Smooth muscle cell (in vitro differentiated cells): ENCODE measurements around the gene TTR. TPM values are rescaled to one million over a fixed set of nuclear protein-coding genes. Genes with fewer than 3 reads are reported as not detected.

Experiments
- DNase-seq: peaks from one replicate; lab custom pipeline; 2025; ENCODE audit not compliant: unreplicated experiment; lab: John Stamatoyannopoulos, UW
- H2AFZ ChIP-seq: fragments of 200-600 bp; sonication (generic); 2 replicates; pipeline ENCODE4 v1.6.0; 2016; ENCODE audit warnings: antibody characterized with exemption, low read depth, mild to moderate bottlenecking
- H3F3A ChIP-seq: fragments of 200-600 bp; sonication (generic); 2 replicates; pipeline ENCODE4 v1.6.0; 2017; ENCODE audit warnings: antibody characterized with exemption, low read depth
- H3K27ac ChIP-seq: fragments of 200-600 bp; sonication (generic); 2 replicates; pipeline ENCODE4 v1.5.1; 2016; ENCODE audit warnings: low read depth, mild to moderate bottlenecking
- H3K27me3 ChIP-seq: fragments of 200-600 bp; sonication (generic); 2 replicates; pipeline ENCODE4 v1.6.1; 2016; ENCODE audit warnings: low read depth, mild to moderate bottlenecking
- H3K36me3 ChIP-seq: fragments of 200-600 bp; sonication (generic); 2 replicates; pipeline ENCODE4 v1.5.1; 2016; ENCODE audit warnings: low read depth
- H3K4me1 ChIP-seq: fragments of 200-600 bp; sonication (generic); 2 replicates; pipeline ENCODE4 v1.5.1; 2016; ENCODE audit warnings: low read depth
- H3K4me2 ChIP-seq: fragments of 200-600 bp; sonication (generic); 2 replicates; pipeline ENCODE4 v1.6.0; 2016; ENCODE audit warnings: mild to moderate bottlenecking
- H3K4me3 ChIP-seq: fragments of 200-600 bp; sonication (generic); 2 replicates; pipeline ENCODE4 v1.5.1; 2016; ENCODE audit warnings: mild to moderate bottlenecking
- H3K79me2 ChIP-seq: fragments of 200-600 bp; sonication (generic); 2 replicates; pipeline ENCODE4 v1.6.0; 2016; ENCODE audit warnings: low read depth, mild to moderate bottlenecking
- H3K9ac ChIP-seq: fragments of 200-600 bp; sonication (generic); 2 replicates; pipeline ENCODE4 v1.6.0; 2016; ENCODE audit warnings: low read depth
- H3K9me3 ChIP-seq: fragments of 200-600 bp; sonication (generic); replicated peaks from 2 replicates; pipeline ENCODE4 v1.5.1; 2016; ENCODE audit warnings: low read depth
- H4K20me1 ChIP-seq: fragments of 200-600 bp; sonication (generic); 2 replicates; pipeline ENCODE4 v1.6.0; 2016; ENCODE audit warnings: low read depth
- CTCF ChIP-seq: fragments of 200-600 bp; sonication (generic); IDR thresholded peaks from 2 replicates; pipeline ENCODE4 v1.5.1; 2017; ENCODE audit warnings: borderline replicate concordance, mild to moderate bottlenecking, antibody characterized with exemption; ENCODE audit not compliant: insufficient read depth, poor library complexity, severe bottlenecking
- WGBS: methylation state at CpG from one replicate; pipeline ENCODE4 v1.1.7; 2016; ENCODE audit warnings: low lambda C conversion rate; 5-methylcytosine and 5-hydroxymethylcytosine counted together
- polyA plus RNA-seq: library from polyadenylated mRNA; unstranded; fragments of >200 nt; fragmentation: Nextera tagmentation; extraction: Ambion mirVana; gene quantifications from 2 replicates; pipeline ENCODE4 v1.2.1, GENCODE V29; 2016
- total RNA-seq: library from RNA; depleted of rRNA; stranded (reverse); fragments of >200 nt; gene quantifications from 2 replicates; pipeline ENCODE4 v1.2.3, GENCODE V29; 2014

TTR gene
- total and polyA plus RNA-seq, 2 experiments from 2014 or later = 2.6 TPM; not detected in 1

- no peak overlapping the region for H2AFZ ChIP-seq
- no peak overlapping the region for H3K9ac ChIP-seq
- no peak overlapping the region for H3K27ac ChIP-seq
- TF ChIP-seq CTCF = no peak
- WGBS = 92% methylated on average over 13 of the region's 13 CpGs
- no peaks in the 10 kb centered on the region for H3K4me1 ChIP-seq
- no peaks in the 10 kb centered on the region for H3K27me3 ChIP-seq
- H3F3A ChIP-seq = no peaks in the 10 kb centered on the region
- no peaks in the 10 kb centered on the region for H3K79me2 ChIP-seq
- DNase-seq = no peak
- no peak overlapping the region for H3K4me2 ChIP-seq
- H3K36me3 ChIP-seq = no peaks in the 10 kb centered on the region
- no peak overlapping the region for H3K4me3 ChIP-seq
- H4K20me1 ChIP-seq = no peaks in the 10 kb centered on the region
- no peaks in the 10 kb centered on the region for H3K9me3 ChIP-seq
These were observed 33.4 kb downstream of the TTR start for GRCh38 chr18:31624892-31625640.

GRCh38 chr18:31626409-31626808 is 34.7 kb downstream of the TTR start:
- Histone ChIP-seq H4K20me1 (no peaks in the 10 kb centered on the region), H3K79me2 (no peaks in the 10 kb centered on the region), H3K27me3 (no peaks in the 10 kb centered on the region), H3K36me3 (no peaks in the 10 kb centered on the region), H2AFZ (no peak overlapping the region), H3K9ac (no peak overlapping the region), H3K9me3 (no peaks in the 10 kb centered on the region), H3K27ac (no peak overlapping the region), H3K4me3 (no peak overlapping the region), H3K4me2 (no peak overlapping the region), H3F3A (no peaks in the 10 kb centered on the region), H3K4me1 (no peaks in the 10 kb centered on the region)
- TF ChIP-seq CTCF = no peak
- no peak for DNase-seq
- 97% methylated on average over 6 of the region's 6 CpGs for WGBS

GRCh38 chr18:31630549-31630948 is 38.9 kb downstream of the TTR start:
- no peaks in the 10 kb centered on the region for H3K27me3 ChIP-seq
- TF ChIP-seq CTCF = no peak
- no peak overlapping the region for H3K4me3 ChIP-seq
- DNase-seq = no peak
- H3K79me2 ChIP-seq = no peaks in the 10 kb centered on the region
- H3K36me3 ChIP-seq = no peaks in the 10 kb centered on the region
- no peaks in the 10 kb centered on the region for H3F3A ChIP-seq
- H3K27ac ChIP-seq = no peak overlapping the region
- H4K20me1 ChIP-seq = no peaks in the 10 kb centered on the region
- H3K9me3 ChIP-seq = no peaks in the 10 kb centered on the region
- H3K4me1 ChIP-seq = no peaks in the 10 kb centered on the region
- H3K9ac ChIP-seq = no peak overlapping the region
- H3K4me2 ChIP-seq = no peak overlapping the region
- no peak overlapping the region for H2AFZ ChIP-seq
- 100% methylated on average over 4 of the region's 4 CpGs for WGBS

- Histone ChIP-seq H3K27me3 (no peaks in the 10 kb centered on the region), H3K27ac (no peak overlapping the region), H3K4me1 (no peaks in the 10 kb centered on the region), H3F3A (no peaks in the 10 kb centered on the region), H3K9ac (no peak overlapping the region), H3K4me3 (no peak overlapping the region), H3K79me2 (no peaks in the 10 kb centered on the region), H3K36me3 (no peaks in the 10 kb centered on the region), H3K9me3 (no peaks in the 10 kb centered on the region), H2AFZ (no peak overlapping the region), H4K20me1 (no peaks in the 10 kb centered on the region), H3K4me2 (no peak overlapping the region)
- no peak for DNase-seq
- 100% methylated on average over 1 of the region's 1 CpG for WGBS
- TF ChIP-seq CTCF = no peak
These were observed 39.8 kb downstream of the TTR start for GRCh38 chr18:31631526-31631925.
